Coronary artery (tissue), 2 donors: ENCODE results near the gene ST3GAL4.

ENCODE experiments used
- DNase-seq: peaks from one replicate; pipeline ENCODE4 v3.0.0-alpha.2; 2017; ENCODE audit warnings: low spot score
- H3K27ac ChIP-seq, 2 donors: fragments of 200-600 bp; sonication (generic); one replicate each; pipeline ENCODE4 v1.5.1; 2016 to 2019
- H3K4me3 ChIP-seq: fragments of 200-600 bp; sonication (generic); 2 replicates; pipeline ENCODE4 v1.5.1; 2016; ENCODE audit warnings: mild to moderate bottlenecking, moderate library complexity
- TF ChIP-seq, protein P1 (sequence below): fragments of 200-600 bp; sonication (generic); IDR thresholded peaks from one replicate; pipeline ENCODE4 v1.5.1; 2019; ENCODE audit warnings: antibody characterized with exemption

Gene ST3GAL4

DNA sequence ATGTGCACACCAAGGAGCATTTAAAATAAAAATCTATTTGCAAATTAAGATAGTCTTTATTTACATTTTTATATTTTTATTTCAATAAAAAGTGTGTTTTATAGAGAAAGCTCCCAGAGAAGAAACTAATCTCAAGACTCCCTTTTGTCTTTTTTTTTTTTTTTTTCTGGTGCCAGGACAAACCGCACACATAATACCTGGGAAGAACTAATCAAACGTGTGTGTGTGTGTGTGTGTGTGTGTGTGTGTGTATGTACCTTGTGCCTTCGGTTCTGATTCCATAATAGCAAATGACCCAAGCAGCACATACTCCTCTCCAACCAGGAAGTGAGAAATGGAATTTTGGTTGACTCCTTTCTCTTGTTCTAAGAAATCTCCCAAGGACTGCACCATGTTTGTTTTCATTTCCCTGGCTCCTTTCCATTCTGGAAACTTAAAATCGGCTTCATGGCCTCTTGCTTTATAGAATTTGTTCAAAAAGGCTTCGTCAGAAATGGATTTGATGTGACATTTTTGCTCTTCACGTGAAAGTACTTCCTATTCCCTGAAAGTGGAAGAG, 65.3 kb downstream of the ST3GAL4 start:
- Histone ChIP-seq H3K27ac (peak overlapping the region; percentile 23 to 76), H3K4me3 (no peak overlapping the region)
- DNase-seq = no peak
- TF ChIP-seq, protein P1, sequence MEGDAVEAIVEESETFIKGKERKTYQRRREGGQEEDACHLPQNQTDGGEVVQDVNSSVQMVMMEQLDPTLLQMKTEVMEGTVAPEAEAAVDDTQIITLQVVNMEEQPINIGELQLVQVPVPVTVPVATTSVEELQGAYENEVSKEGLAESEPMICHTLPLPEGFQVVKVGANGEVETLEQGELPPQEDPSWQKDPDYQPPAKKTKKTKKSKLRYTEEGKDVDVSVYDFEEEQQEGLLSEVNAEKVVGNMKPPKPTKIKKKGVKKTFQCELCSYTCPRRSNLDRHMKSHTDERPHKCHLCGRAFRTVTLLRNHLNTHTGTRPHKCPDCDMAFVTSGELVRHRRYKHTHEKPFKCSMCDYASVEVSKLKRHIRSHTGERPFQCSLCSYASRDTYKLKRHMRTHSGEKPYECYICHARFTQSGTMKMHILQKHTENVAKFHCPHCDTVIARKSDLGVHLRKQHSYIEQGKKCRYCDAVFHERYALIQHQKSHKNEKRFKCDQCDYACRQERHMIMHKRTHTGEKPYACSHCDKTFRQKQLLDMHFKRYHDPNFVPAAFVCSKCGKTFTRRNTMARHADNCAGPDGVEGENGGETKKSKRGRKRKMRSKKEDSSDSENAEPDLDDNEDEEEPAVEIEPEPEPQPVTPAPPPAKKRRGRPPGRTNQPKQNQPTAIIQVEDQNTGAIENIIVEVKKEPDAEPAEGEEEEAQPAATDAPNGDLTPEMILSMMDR = no peak

DNA sequence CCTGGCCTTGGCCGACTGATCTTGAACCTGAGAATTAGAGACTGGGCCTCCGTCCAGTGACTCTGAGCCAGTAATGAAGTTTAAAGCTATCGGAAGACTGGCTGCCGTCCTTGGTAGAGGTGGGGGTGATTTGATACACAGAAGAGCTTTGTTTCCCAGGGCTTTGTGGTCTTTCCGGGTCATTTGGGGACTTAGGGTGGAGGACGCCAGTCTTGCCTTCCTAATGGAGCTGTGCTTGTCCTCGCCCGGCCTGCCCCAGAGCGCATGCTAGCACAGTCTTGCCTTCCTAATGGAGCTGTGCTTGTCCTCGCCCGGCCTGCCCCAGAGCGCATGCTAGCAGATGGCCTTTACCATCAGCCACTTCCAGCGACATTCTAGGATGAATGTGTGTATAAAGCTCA, 65.8 kb downstream of the ST3GAL4 start:
- no peak for DNase-seq
- TF ChIP-seq, protein P1 = no peak
- H3K4me3 ChIP-seq = no peak overlapping the region
- peak overlapping the region; percentile 23 to 76 for H3K27ac ChIP-seq

DNA sequence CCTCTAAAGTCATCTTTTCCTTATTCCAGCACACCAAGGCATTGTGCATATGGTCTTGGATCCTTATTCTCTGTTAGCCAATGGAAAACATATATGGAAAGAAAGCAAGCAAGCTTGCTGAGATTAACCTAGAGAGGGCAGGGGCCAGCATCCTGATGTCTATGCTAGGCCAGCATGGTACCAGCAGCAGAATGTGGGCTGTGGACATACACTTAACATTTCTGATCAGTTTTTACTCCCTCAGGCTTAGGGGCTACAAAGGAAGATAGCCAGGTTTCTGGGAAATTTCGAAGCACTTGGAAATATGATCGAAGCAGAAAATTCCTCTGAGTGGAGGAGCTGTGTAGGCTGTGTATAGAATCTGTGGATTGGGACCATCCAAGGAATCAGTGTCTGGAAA, 67.0 kb downstream of the ST3GAL4 start:
- no peak overlapping the region for H3K4me3 ChIP-seq
- DNase-seq = no peak
- TF ChIP-seq, protein P1 = no peak
- no peak overlapping the region for H3K27ac ChIP-seq

DNA sequence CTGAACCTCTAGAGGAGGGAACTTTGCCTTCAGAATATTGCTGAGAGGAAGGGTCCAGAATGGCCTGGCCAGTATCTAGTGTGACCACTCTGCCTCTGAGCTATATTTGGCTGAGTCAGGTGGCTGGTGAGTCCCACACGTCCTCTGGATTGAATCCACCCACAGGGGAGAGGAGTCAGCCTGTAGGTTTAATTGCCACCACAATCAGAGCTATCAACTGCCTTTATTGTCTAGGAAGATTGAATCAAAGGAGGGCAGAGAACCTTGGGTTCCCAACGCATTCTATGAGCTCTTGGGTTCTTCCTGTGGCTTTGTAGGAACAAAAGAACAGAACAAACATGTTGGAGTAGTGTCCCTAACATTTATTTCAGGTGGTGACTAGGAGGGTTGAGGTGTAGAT, 67.7 kb downstream of the ST3GAL4 start:
- H3K27ac ChIP-seq = no peak overlapping the region
- no peak overlapping the region for H3K4me3 ChIP-seq
- no peak for DNase-seq
- TF ChIP-seq, protein P1 = no peak

DNA sequence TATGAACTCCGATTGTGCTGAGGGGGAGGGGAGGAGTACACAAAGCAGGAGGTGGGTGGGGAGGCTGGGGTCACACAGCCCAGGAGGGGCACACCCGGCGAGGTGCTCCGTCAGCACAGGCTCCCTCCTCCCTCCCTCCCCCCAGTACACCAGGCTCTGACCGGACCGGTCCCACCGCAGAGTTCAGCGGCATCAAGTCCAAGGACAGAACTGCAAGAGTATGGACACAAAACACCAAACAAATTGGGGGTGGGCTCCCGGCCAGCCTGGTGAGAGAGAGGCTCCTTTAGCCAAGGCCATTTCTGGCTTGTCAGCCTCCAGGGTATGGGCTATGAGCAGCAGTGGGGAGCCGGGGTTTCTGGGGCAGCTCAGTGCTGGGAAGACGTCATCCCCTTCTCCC, 68.3 kb downstream of the ST3GAL4 start:
- TF ChIP-seq, protein P1 = no peak
- no peak for DNase-seq
- no peak overlapping the region for H3K27ac ChIP-seq
- no peak overlapping the region for H3K4me3 ChIP-seq

DNA sequence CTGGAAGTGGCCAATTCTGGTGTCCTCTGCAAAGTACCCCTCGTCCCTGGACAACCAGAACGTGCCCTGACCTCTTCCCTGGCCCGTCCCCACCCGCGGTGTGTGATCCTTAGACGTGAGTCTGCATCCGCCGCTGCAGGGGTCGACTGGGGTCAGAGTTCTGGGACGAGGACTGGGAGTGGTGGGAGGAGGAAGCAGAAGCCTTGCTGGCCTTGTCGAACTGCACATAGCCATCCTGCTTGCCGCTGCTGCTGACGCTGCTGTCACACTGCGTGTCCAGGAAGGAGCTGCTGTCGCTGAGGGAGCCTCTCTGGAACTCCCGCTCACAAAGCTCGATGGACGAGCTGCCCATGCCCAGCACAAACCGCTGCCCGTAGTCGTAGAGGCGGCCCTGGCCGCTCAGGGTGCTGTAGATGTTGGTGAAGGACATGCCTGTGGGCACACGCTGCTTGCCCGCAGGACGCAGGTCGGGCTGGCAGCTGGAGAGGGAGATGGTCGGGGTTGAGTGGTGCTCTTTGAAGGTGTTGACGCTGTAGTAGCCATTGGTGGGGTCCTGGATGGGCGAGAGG, 69.1 kb downstream of the ST3GAL4 start:
- DNase-seq = no peak
- H3K27ac ChIP-seq = no peak overlapping the region
- H3K4me3 ChIP-seq = no peak overlapping the region
- TF ChIP-seq, protein P1 = no peak

DNA sequence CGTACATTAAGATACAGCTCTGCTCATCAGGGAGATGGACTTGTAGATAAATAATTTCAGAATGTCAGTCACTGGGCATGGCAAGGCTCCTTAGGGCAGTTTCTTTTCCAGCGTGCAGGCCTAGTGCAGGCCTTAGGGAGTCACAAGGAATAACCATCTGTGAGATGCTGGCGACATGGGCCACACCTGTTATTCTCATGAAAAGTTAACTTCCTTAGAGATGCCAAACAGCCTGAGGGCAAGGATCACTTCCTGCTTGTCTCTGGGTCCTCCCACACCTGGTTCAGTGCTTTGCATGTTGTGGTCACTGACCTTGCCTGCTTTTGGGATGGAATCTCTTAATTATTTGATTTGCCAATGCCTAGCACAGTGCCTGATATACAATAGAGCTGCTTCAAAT, 70.6 kb downstream of the ST3GAL4 start:
- TF ChIP-seq, protein P1 = no peak
- no peak overlapping the region for H3K4me3 ChIP-seq
- no peak overlapping the region for H3K27ac ChIP-seq
- no peak for DNase-seq
